C4-2B (cell line): Measurements from ENCODE around the gene COA1.
A peak's percentile ranks its signal among the peaks of the same experiment; 100 is the strongest.
"Not testable (repeated sequence)": the region's sequence is repeated elsewhere in the genome, so short reads cannot be mapped to it uniquely, and the experiment has no call there.

Source experiments
- H3K27ac ChIP-seq: fragments of 450-650 bp; 2 replicates; pipeline ENCODE4 v1.5.1; 2017
- CTCF ChIP-seq: fragments of 450-650 bp; conservative IDR thresholded peaks from 2 replicates; pipeline ENCODE4 v1.5.1; 2017; ENCODE audit warnings: mild to moderate bottlenecking
- ZFX ChIP-seq: fragments of 450-650 bp; IDR thresholded peaks from 2 replicates; pipeline ENCODE4 v1.6.1; 2017

COA1 gene

GRCh38 chr7:43721193-43721806 lies 8.0 kb downstream of the COA1 start:
- no peak overlapping the region for H3K27ac ChIP-seq
- TF ChIP-seq ZFX: no peak
- TF ChIP-seq CTCF: peak; percentile 85

GRCh38 chr7:43716598-43716997 lies 12.7 kb downstream of the COA1 start:
- TF ChIP-seq CTCF (no peak), ZFX (no peak)
- H3K27ac ChIP-seq: no peak overlapping the region

GRCh38 chr7:43715966-43716365 lies 13.4 kb downstream of the COA1 start:
- H3K27ac ChIP-seq: not testable (repeated sequence)

- no peak for TF ChIP-seq ZFX
- no peak for TF ChIP-seq CTCF
Observed at GRCh38 chr7:43711503-43711902, 17.8 kb downstream of the COA1 start.

GRCh38 chr7:43708055-43708454 lies 21.3 kb downstream of the COA1 start:
- H3K27ac ChIP-seq: not testable (repeated sequence)

More at GRCh38 chr7:43711503-43711902, 17.8 kb downstream of the COA1 start:
- no peak overlapping the region for H3K27ac ChIP-seq

GRCh38 chr7:43703573-43703972 lies 25.8 kb downstream of the COA1 start:
- TF ChIP-seq ZFX (no peak), CTCF (no peak)
- no peak overlapping the region for H3K27ac ChIP-seq

- TF ChIP-seq CTCF: no peak
- no peak for TF ChIP-seq ZFX
- no peak overlapping the region for H3K27ac ChIP-seq
Observed at GRCh38 chr7:43702974-43703373, 26.3 kb downstream of the COA1 start.

GRCh38 chr7:43701929-43702328 lies 27.4 kb downstream of the COA1 start:
- H3K27ac ChIP-seq: no peak overlapping the region
- TF ChIP-seq ZFX (no peak), CTCF (no peak)
